Osteoblast (primary cell): ENCODE data around the gene TMOD3. TPM values are rescaled to one million over a fixed set of nuclear protein-coding genes. Genes with fewer than 3 reads are reported as not detected.

Source experiments
- DNase-seq: peaks from one replicate; pipeline ENCODE4 v3.0.0; 2011; ENCODE audit warnings: low spot score, mixed read lengths; ENCODE audit not compliant: insufficient read length; ENCODE audit errors: missing footprints
- H2AFZ ChIP-seq: 2 replicates; pipeline ENCODE4 v1.6.0; 2011; ENCODE audit warnings: mild to moderate bottlenecking, low read length
- H3K27ac ChIP-seq: 2 replicates; pipeline ENCODE4 v1.5.1; 2011; ENCODE audit warnings: mild to moderate bottlenecking, low read depth, low read length, moderate library complexity
- H3K27me3 ChIP-seq: 2 replicates; pipeline ENCODE4 v1.6.0; 2012; ENCODE audit warnings: mild to moderate bottlenecking, control low read depth, inconsistent platforms, low read length, moderate library complexity; ENCODE audit not compliant: insufficient read depth
- H3K36me3 ChIP-seq: 2 replicates; pipeline ENCODE4 v1.5.1; 2011; ENCODE audit warnings: mild to moderate bottlenecking, low read length, control low read depth, moderate library complexity; ENCODE audit not compliant: insufficient read depth
- H3K4me1 ChIP-seq: 2 replicates; pipeline ENCODE4 v1.5.1; 2011; ENCODE audit warnings: mild to moderate bottlenecking, low read length, control low read depth, moderate library complexity; ENCODE audit not compliant: insufficient read depth
- H3K4me2 ChIP-seq: 2 replicates; pipeline ENCODE4 v1.6.0; 2011; ENCODE audit warnings: mild to moderate bottlenecking, low read length; ENCODE audit not compliant: insufficient read depth
- H3K4me3 ChIP-seq: fragments of 200-600 bp; sonication (generic); 3 replicates; pipeline ENCODE4 v1.5.1; 2012; ENCODE audit warnings: mild to moderate bottlenecking, low read length, inconsistent platforms; ENCODE audit not compliant: insufficient read depth
- H3K79me2 ChIP-seq: 2 replicates; pipeline ENCODE4 v1.6.0; 2012; ENCODE audit warnings: mild to moderate bottlenecking, low read length, control low read depth, inconsistent platforms; ENCODE audit not compliant: insufficient read depth
- H3K9me3 ChIP-seq: 2 replicates; pipeline ENCODE4 v1.5.1; 2011; ENCODE audit warnings: low read depth, low read length, control low read depth
- H4K20me1 ChIP-seq: 2 replicates; pipeline ENCODE4 v1.6.0; 2012; ENCODE audit warnings: mild to moderate bottlenecking, low read length, control low read depth; ENCODE audit not compliant: insufficient read depth
- CTCF ChIP-seq: IDR thresholded peaks from 2 replicates; pipeline ENCODE4 v1.5.1; 2011; ENCODE audit warnings: mild to moderate bottlenecking, low read depth, low read length, moderate library complexity; ENCODE audit errors: extremely low read depth
- total RNA-seq: library from RNA; depleted of rRNA; stranded (reverse); fragments of >200 nt; gene quantifications from 2 replicates; pipeline ENCODE4 v1.2.3, GENCODE V29; 2012

TMOD3 gene
- total RNA-seq, 1 donor, result 44.5 TPM

DNA sequence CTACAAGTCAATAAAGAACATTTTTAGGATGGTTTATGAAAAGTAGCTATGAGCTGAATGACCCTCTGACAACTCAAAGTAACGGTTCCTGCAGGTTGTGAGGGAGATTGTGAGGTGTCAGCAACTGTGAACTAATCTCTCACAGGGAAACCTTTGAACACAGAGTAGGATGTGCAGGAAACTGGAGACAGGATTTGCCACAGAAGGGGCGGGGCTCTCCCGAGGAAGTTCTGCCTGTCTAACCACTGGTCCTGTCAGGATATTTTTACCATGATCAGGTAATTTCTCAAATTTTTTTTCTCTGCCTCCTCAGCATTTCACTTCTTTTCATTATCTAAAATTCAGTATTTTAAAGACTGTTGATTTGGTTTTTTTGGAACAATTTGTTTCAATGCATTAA is 108.8 kb downstream of the TMOD3 start:
- H3K4me1 ChIP-seq, result no peaks in the 10 kb centered on the region
- H2AFZ ChIP-seq, result no peak overlapping the region
- H3K27ac ChIP-seq, result no peak overlapping the region
- no peak for TF ChIP-seq CTCF
- DNase-seq, result no peak
- no peaks in the 10 kb centered on the region for H3K27me3 ChIP-seq
- H3K79me2 ChIP-seq, result no peaks in the 10 kb centered on the region
- peaks cover 29% of the 10 kb centered on the region for H3K36me3 ChIP-seq
- no peaks in the 10 kb centered on the region for H3K9me3 ChIP-seq
- no peaks in the 10 kb centered on the region for H4K20me1 ChIP-seq
- H3K4me2 ChIP-seq, result no peak overlapping the region
- no peak overlapping the region for H3K4me3 ChIP-seq

- Histone ChIP-seq H3K4me1 (no peaks in the 10 kb centered on the region), H3K4me3 (no peak overlapping the region), H3K27me3 (no peaks in the 10 kb centered on the region), H3K79me2 (no peaks in the 10 kb centered on the region), H4K20me1 (no peaks in the 10 kb centered on the region), H3K27ac (no peak overlapping the region), H3K4me2 (no peak overlapping the region), H2AFZ (no peak overlapping the region), H3K36me3 (peaks cover 28% of the 10 kb centered on the region), H3K9me3 (no peaks in the 10 kb centered on the region)
- no peak for DNase-seq
- no peak for TF ChIP-seq CTCF
Measured at GRCh38 chr15:51939216-51939615, 109.8 kb downstream of the TMOD3 start.

DNA sequence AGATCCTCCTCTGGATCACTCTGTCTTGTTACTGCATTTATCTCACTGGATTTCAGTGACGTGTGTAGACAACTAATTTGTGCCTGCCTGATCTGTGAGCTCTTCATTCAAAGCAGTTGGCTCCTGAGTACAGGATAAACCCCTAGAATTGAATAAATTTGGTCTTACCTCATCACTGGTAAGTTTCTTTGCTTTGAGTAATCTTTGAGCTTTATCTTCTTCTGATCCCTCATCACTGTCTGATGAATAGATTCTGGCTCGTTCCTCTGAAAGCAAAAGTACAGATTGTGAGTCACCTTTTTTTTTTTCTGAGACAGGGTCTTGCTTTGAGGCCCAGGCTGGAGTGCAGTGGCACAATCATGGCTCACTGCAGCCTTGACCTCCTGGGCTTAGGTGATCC is 117.7 kb downstream of the TMOD3 start:
- H3K4me3 ChIP-seq, result no peak overlapping the region
- no peak overlapping the region for H3K4me2 ChIP-seq
- DNase-seq, result no peak
- H2AFZ ChIP-seq, result no peak overlapping the region
- peaks cover 69% of the 10 kb centered on the region for H3K36me3 ChIP-seq
- no peaks in the 10 kb centered on the region for H3K4me1 ChIP-seq
- H3K9me3 ChIP-seq, result no peaks in the 10 kb centered on the region
- no peaks in the 10 kb centered on the region for H4K20me1 ChIP-seq
- H3K27me3 ChIP-seq, result no peaks in the 10 kb centered on the region
- H3K79me2 ChIP-seq, result no peaks in the 10 kb centered on the region
- TF ChIP-seq CTCF, result no peak
- H3K27ac ChIP-seq, result no peak overlapping the region

DNA sequence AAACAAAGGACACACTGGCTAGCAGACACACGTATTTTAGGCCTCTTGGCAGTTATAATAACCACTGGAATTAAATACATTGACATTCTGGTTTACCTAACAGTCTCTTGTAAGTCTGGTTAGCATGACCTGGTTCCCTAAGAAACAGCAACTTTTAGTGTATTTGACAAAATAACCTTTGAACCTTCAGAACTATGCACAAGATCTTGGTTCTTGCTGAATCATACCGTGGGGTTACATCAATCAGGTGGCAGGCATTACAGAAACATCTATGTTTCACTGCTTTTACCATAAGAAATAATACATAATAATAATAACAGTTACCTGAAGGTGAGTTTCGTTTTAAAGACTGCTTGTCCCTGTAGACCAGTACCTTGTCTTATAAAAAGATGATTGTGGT is 123.4 kb downstream of the TMOD3 start:
- Histone ChIP-seq H3K9me3 (no peaks in the 10 kb centered on the region), H3K4me2 (no peak overlapping the region), H4K20me1 (no peaks in the 10 kb centered on the region), H3K36me3 (peaks cover 73% of the 10 kb centered on the region), H3K79me2 (no peaks in the 10 kb centered on the region), H3K4me1 (no peaks in the 10 kb centered on the region), H3K27ac (no peak overlapping the region), H3K27me3 (no peaks in the 10 kb centered on the region), H2AFZ (no peak overlapping the region), H3K4me3 (no peak overlapping the region)
- no peak for DNase-seq
- TF ChIP-seq CTCF, result no peak
